HG03565 (cell line): Measurements from ENCODE around the gene IL5.
"Not testable (repeated sequence)": the region's sequence is repeated elsewhere in the genome, so short reads cannot be mapped to it uniquely, and the experiment has no call there.

Source experiments
- ATAC-seq: cut with Tn5 transposase; IDR thresholded peaks from one replicate; pipeline ENCODE4 v1.9.1; 2021; ENCODE audit warnings: mild to moderate bottlenecking, moderate library complexity; ENCODE audit not compliant: unreplicated experiment

Gene IL5

GRCh38 chr5:132530946-132531345, 12.4 kb downstream of the IL5 start:
- ATAC-seq, result no peak

GRCh38 chr5:132528866-132529634, 14.3 kb downstream of the IL5 start:
- no peak for ATAC-seq

GRCh38 chr5:132528021-132528420, 15.3 kb downstream of the IL5 start:
- ATAC-seq, result no peak

GRCh38 chr5:132526974-132527564, 16.3 kb downstream of the IL5 start:
- no peak for ATAC-seq

- no peak for ATAC-seq
These were observed 16.9 kb downstream of the IL5 start for GRCh38 chr5:132526290-132526973.

- ATAC-seq, result peak; percentile 81
These were observed 18.0 kb downstream of the IL5 start for GRCh38 chr5:132525299-132525724.

- ATAC-seq, result not testable (repeated sequence)
These were observed 18.4 kb downstream of the IL5 start for GRCh38 chr5:132524877-132525276.

- not testable (repeated sequence) for ATAC-seq
These were observed 21.3 kb downstream of the IL5 start for GRCh38 chr5:132522067-132522466.

GRCh38 chr5:132513618-132514336, 29.5 kb downstream of the IL5 start:
- ATAC-seq, result not testable (repeated sequence)

GRCh38 chr5:132510076-132510475, 33.2 kb downstream of the IL5 start:
- ATAC-seq, result no peak

GRCh38 chr5:132506094-132506692, 37.1 kb downstream of the IL5 start:
- ATAC-seq, result peak; percentile 66

- ATAC-seq, result no peak
These were observed 37.7 kb downstream of the IL5 start for GRCh38 chr5:132505641-132506040.

GRCh38 chr5:132504746-132505145, 38.6 kb downstream of the IL5 start:
- no peak for ATAC-seq

GRCh38 chr5:132503244-132503643, 40.1 kb downstream of the IL5 start:
- ATAC-seq, result no peak

GRCh38 chr5:132501961-132502931, 41.1 kb downstream of the IL5 start:
- no peak for ATAC-seq

- ATAC-seq, result no peak
These were observed 41.7 kb downstream of the IL5 start for GRCh38 chr5:132501629-132501956.

GRCh38 chr5:132500931-132501628, 42.2 kb downstream of the IL5 start:
- peak; percentile 29 for ATAC-seq

GRCh38 chr5:132500244-132500930, 42.9 kb downstream of the IL5 start:
- ATAC-seq, result no peak
